GM12872 (cell line): ENCODE data around the gene SLC35F2.

ENCODE experiments used
- TF ChIP-seq, protein P1 (sequence below): IDR thresholded peaks from 3 replicates; pipeline ENCODE4 v1.5.1; 2011; ENCODE audit warnings: low read depth, mild to moderate bottlenecking, low read length, moderate library complexity; ENCODE audit not compliant: insufficient read depth

SLC35F2 gene

GRCh38 chr11:107830915-107831540 is 27.6 kb downstream of the SLC35F2 start:
- TF ChIP-seq, protein P1, sequence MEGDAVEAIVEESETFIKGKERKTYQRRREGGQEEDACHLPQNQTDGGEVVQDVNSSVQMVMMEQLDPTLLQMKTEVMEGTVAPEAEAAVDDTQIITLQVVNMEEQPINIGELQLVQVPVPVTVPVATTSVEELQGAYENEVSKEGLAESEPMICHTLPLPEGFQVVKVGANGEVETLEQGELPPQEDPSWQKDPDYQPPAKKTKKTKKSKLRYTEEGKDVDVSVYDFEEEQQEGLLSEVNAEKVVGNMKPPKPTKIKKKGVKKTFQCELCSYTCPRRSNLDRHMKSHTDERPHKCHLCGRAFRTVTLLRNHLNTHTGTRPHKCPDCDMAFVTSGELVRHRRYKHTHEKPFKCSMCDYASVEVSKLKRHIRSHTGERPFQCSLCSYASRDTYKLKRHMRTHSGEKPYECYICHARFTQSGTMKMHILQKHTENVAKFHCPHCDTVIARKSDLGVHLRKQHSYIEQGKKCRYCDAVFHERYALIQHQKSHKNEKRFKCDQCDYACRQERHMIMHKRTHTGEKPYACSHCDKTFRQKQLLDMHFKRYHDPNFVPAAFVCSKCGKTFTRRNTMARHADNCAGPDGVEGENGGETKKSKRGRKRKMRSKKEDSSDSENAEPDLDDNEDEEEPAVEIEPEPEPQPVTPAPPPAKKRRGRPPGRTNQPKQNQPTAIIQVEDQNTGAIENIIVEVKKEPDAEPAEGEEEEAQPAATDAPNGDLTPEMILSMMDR = no peak

DNA sequence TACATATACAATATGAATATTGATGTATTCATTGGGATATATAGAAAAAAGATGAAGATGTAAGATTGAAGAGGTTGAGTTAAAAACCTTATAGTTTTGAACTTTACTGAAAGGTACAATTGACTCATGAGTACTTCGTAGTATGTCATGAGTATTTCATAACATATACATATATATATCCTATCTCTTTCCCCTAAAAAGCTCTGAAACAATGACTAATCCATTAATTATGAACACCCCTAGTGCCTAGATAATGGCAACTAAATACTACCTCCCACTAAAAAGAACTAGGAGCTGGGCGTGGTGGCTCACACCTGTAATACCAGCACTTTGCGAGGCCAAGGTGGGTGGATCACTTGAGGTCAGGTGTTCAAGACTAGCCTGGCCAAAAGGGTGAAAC is 31.5 kb downstream of the SLC35F2 start:
- TF ChIP-seq, protein P1 = no peak

- TF ChIP-seq, protein P1 = no peak
Observed at GRCh38 chr11:107825875-107826274, 32.7 kb downstream of the SLC35F2 start.

DNA sequence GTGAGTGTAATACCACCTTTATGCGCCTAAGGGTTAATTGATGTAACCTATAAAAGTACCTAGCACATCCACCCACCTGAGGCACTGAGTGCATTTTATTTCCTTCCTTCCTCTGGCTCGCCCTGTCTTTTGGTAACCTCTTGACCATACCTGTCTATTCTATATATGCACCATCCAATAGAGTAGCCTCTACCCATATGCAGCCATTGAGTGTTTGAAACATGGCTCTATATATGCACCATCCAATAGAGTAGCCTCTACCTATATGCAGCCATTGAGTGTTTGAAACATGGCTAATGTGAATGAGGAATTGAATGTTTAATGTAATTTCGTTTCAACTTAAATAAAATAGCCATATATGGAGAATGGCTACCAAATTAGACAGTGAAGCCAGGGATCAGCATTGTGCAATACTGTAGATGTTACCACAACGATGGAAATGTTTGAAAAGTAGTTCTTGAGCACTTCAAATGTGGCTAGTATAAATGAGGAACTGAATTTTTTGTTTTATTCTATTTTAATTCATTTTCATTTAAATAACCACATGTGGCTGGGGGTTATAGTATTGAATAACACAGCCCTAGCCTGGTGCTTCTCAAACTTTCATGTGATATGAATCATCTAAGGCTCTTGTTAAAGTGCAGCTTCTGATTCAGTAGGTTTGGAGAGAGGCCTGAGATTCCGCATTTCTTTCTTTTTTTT is 33.8 kb downstream of the SLC35F2 start:
- TF ChIP-seq, protein P1 = no peak

- TF ChIP-seq, protein P1 = no peak
Observed at GRCh38 chr11:107821199-107821927, 37.2 kb downstream of the SLC35F2 start.

DNA sequence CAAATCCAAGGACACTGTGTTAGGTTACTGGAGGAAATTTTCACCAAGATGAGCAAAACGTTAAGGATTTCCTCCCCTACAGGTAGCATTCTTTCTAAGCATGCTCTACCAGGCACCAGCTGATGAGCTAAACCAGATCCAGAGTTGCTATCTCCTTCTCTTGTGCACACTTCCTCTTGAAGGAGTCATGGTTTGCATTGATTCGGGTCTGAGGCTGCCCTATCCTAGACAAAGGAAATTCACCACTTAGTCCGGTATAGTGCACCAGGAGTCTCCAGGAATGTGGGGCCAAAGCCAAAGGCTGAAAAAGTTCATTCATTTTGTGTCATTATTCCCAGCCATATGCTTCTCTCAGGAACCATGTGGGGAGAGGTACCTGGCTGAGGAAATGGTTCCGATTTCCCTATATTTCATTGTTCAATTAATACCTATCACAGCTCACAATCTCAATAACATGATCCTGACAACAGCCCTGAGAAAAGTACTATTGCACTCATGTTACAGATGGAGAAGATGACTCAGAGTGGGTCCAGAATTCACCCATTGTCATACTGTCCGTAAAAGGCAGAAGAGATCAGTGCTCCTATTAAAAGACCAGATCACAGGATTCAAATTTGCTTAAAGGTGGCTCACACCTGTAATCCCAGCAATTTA is 39.1 kb downstream of the SLC35F2 start:
- TF ChIP-seq, protein P1 = no peak

DNA sequence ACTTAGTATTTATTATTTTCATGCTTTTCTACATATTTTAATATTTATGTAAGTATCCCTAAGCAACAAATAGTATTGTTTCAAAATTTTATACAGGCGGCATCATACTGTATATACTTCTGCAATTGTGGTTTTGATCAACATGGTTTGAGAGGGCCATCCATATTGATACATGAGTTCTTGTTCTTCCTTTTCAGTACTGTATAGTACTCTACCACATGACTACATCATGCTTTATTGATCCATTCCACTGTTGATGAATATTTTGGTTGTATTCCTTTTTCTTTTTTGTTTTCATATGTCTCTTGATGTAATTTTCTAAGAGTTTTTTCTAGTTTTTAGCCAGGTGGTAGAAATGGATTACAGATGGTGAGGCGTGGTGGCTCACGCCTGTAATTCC is 40.1 kb downstream of the SLC35F2 start:
- TF ChIP-seq, protein P1 = no peak
